NK-92 (cell line): ENCODE results near the gene TNFRSF21.
"Not testable (repeated sequence)": the region's sequence is repeated elsewhere in the genome, so short reads cannot be mapped to it uniquely, and the experiment has no call there.

ENCODE experiments used
- DNase-seq: peaks from one replicate; lab custom pipeline; 2025; ENCODE audit not compliant: unreplicated experiment; lab: John Stamatoyannopoulos, UW

Gene TNFRSF21

GRCh38 chr6:47290124-47290834, 19.4 kb downstream of the TNFRSF21 start:
- DNase-seq, result no peak

- DNase-seq, result no peak
These were observed 21.2 kb downstream of the TNFRSF21 start for GRCh38 chr6:47288267-47289090.

GRCh38 chr6:47286301-47286700, 23.4 kb downstream of the TNFRSF21 start:
- DNase-seq, result no peak

GRCh38 chr6:47283993-47284392, 25.7 kb downstream of the TNFRSF21 start:
- no peak for DNase-seq

- DNase-seq, result no peak
These were observed 31.2 kb downstream of the TNFRSF21 start for GRCh38 chr6:47278545-47278944.

- no peak for DNase-seq
These were observed 32.0 kb downstream of the TNFRSF21 start for GRCh38 chr6:47277702-47278101.

- DNase-seq, result no peak
These were observed 33.3 kb downstream of the TNFRSF21 start for GRCh38 chr6:47276377-47276776.

GRCh38 chr6:47275640-47276039, 34.1 kb downstream of the TNFRSF21 start:
- no peak for DNase-seq

GRCh38 chr6:47275132-47275531, 34.6 kb downstream of the TNFRSF21 start:
- not testable (repeated sequence) for DNase-seq

GRCh38 chr6:47268572-47269187, 41.0 kb downstream of the TNFRSF21 start:
- DNase-seq, result no peak

- no peak for DNase-seq
These were observed 42.4 kb downstream of the TNFRSF21 start for GRCh38 chr6:47267301-47267700.

- DNase-seq, result no peak
These were observed 43.7 kb downstream of the TNFRSF21 start for GRCh38 chr6:47265971-47266370.

- no peak for DNase-seq
These were observed 44.9 kb downstream of the TNFRSF21 start for GRCh38 chr6:47264775-47265184.

- no peak for DNase-seq
These were observed 46.4 kb downstream of the TNFRSF21 start for GRCh38 chr6:47263268-47263667.

GRCh38 chr6:47262231-47262630, 47.5 kb downstream of the TNFRSF21 start:
- no peak for DNase-seq

- no peak for DNase-seq
These were observed 48.5 kb downstream of the TNFRSF21 start for GRCh38 chr6:47261191-47261590.

- no peak for DNase-seq
These were observed 49.7 kb downstream of the TNFRSF21 start for GRCh38 chr6:47260021-47260420.

- DNase-seq, result no peak
These were observed 50.9 kb downstream of the TNFRSF21 start for GRCh38 chr6:47258724-47259347.

- no peak for DNase-seq
These were observed 52.5 kb downstream of the TNFRSF21 start for GRCh38 chr6:47256981-47257730.

GRCh38 chr6:47256361-47256760, 53.3 kb downstream of the TNFRSF21 start:
- DNase-seq, result no peak

GRCh38 chr6:47254906-47255305, 54.8 kb downstream of the TNFRSF21 start:
- no peak for DNase-seq
